HCT116 (cell line): Measurements from ENCODE around the gene GALNT17. TPM values are rescaled to one million over a fixed set of nuclear protein-coding genes. Genes with fewer than 3 reads are reported as not detected.

Source experiments
- ATAC-seq: fragments of 200-7000 bp; cut with Tn5 transposase; 2 replicates; pipeline ENCODE4 v1.9.1; 2020; ENCODE audit warnings: mild to moderate bottlenecking, moderate library complexity
- BruUV-seq: library from RNA; stranded (reverse); fragments of 400-500 nt; replicated peaks from 2 replicates; lab custom pipeline; 2021; lab: Mats Ljungman, UMichigan
- CTCF ChIA-PET: fragments of 300-600 bp; sonication (Branson Sonifier 250); formaldehyde crosslinking; loops from one replicate; lab custom pipeline; 2021; ENCODE audit warnings: antibody characterized with exemption; lab: Charles Lee
- POLR2A ChIA-PET: fragments of 300-600, 350-600 bp; sonication (Branson Sonifier 250); formaldehyde crosslinking; loops from one replicate; lab custom pipeline; 2021; ENCODE audit warnings: antibody characterized with exemption; lab: Charles Lee
- RAD21 ChIA-PET, 2 experiments: fragments of 300-600 bp; sonication (Branson Sonifier 250); formaldehyde crosslinking; loops; one replicate each; lab custom pipeline; 2023; ENCODE audit warnings: low total read pairs in 2 of 2; ENCODE audit not compliant: uncharacterized antibody in 2 of 2, unreplicated experiment in 2 of 2, low non-redundant PET in 1 of 2; lab: Charles Lee
- DNase-seq: peaks from one replicate; pipeline ENCODE4 v3.0.0-alpha.2; 2010; ENCODE audit warnings: low read depth, low spot score
- H2AFZ ChIP-seq: fragments of 200-600 bp; shearing (Covaris generic), sonication (generic); 2 replicates; pipeline ENCODE4 v1.6.1; 2017; ENCODE audit warnings: low read depth, mixed run types, mixed read lengths, antibody characterized with exemption, low read length; ENCODE audit not compliant: poor library complexity, severe bottlenecking
- H3K27ac ChIP-seq: 2 replicates; pipeline ENCODE4 v1.5.1; 2012; ENCODE audit warnings: low read depth, low read length
- H3K27me3 ChIP-seq: fragments of 200-600 bp; sonication (generic); 2 replicates; pipeline ENCODE4 v1.6.1; 2016; ENCODE audit warnings: mixed run types, low read length, mixed read lengths; ENCODE audit not compliant: insufficient read depth
- H3K36me3 ChIP-seq, 2 experiments: fragments of 200-500 bp in 1 of 2; fragments of 200-600 bp in 1 of 2; sonication (Bioruptor generic) in 1 of 2; sonication (generic) in 1 of 2; 2 replicates each; pipeline versions ENCODE4 v1.5.1 to v1.6.1; 2014 to 2016; ENCODE audit warnings: low read length in 2 of 2, inconsistent platforms in 1 of 2, mixed read lengths in 1 of 2, mixed run types in 1 of 2; ENCODE audit not compliant: insufficient read depth in 2 of 2, control insufficient read depth in 1 of 2
- H3K4me1 ChIP-seq, 2 experiments: fragments of 200-600 bp in 1 of 2; sonication (generic) in 1 of 2; 2 replicates each; pipeline versions ENCODE4 v1.5.1 to v1.6.1; 2012 to 2017; ENCODE audit warnings: low read length in 2 of 2, inconsistent platforms in 1 of 2, mild to moderate bottlenecking in 1 of 2, mixed read lengths in 1 of 2, mixed run types in 1 of 2, moderate library complexity in 1 of 2; ENCODE audit not compliant: insufficient read depth in 2 of 2, control insufficient read depth in 1 of 2
- H3K4me2 ChIP-seq: fragments of 200-600 bp; sonication (generic); 2 replicates; pipeline ENCODE4 v1.6.1; 2017; ENCODE audit warnings: mixed run types, low read length, mixed read lengths
- H3K4me3 ChIP-seq, 2 experiments: fragments of 200-600 bp in 1 of 2; sonication (generic) in 1 of 2; replicated peaks in 1 of 2; 2 replicates each; pipeline ENCODE4 v1.5.1; 2011 to 2016; ENCODE audit warnings: low read length in 2 of 2, control low read depth in 1 of 2, low read depth in 1 of 2, mild to moderate bottlenecking in 1 of 2, mixed read lengths in 1 of 2, mixed run types in 1 of 2
- H3K79me2 ChIP-seq: fragments of 200-600 bp; sonication (generic); 2 replicates; pipeline ENCODE4 v1.6.1; 2017; ENCODE audit warnings: mild to moderate bottlenecking, mixed run types, low read length, moderate library complexity, mixed read lengths; ENCODE audit not compliant: insufficient read depth
- H3K9ac ChIP-seq: fragments of 200-600 bp; sonication (generic); 2 replicates; pipeline ENCODE4 v1.6.1; 2016; ENCODE audit warnings: low read length, mixed read lengths
- H3K9me2 ChIP-seq: fragments of 200-600 bp; sonication (generic), shearing (Covaris generic); 2 replicates; pipeline ENCODE4 v1.6.1; 2017; ENCODE audit warnings: mixed run types, mild to moderate bottlenecking, moderate library complexity; ENCODE audit not compliant: insufficient read depth
- H3K9me3 ChIP-seq, 2 experiments: fragments of 200-500 bp in 1 of 2; fragments of 200-600 bp in 1 of 2; sonication (Bioruptor generic) in 1 of 2; sonication (generic) in 1 of 2; 2 replicates each; pipeline ENCODE4 v1.6.1; 2014 to 2017; ENCODE audit warnings: low read length in 2 of 2, mixed read lengths in 2 of 2, inconsistent platforms in 1 of 2, low read depth in 1 of 2, mild to moderate bottlenecking in 1 of 2, mixed run types in 1 of 2, moderate library complexity in 1 of 2; ENCODE audit not compliant: control insufficient read depth in 1 of 2, insufficient read depth in 1 of 2
- H4K20me1 ChIP-seq: fragments of 200-600 bp; sonication (generic), shearing (Covaris generic); 2 replicates; pipeline ENCODE4 v1.6.1; 2017; ENCODE audit warnings: mixed run types, mild to moderate bottlenecking, moderate library complexity; ENCODE audit not compliant: insufficient read depth
- CEBPB ChIP-seq: IDR thresholded peaks from 2 replicates; pipeline ENCODE4 v1.6.1; 2012; ENCODE audit warnings: low read depth
- EGR1 ChIP-seq: IDR thresholded peaks from 2 replicates; pipeline ENCODE4 v1.6.1; 2012; ENCODE audit warnings: low read depth
- ELF1 ChIP-seq: IDR thresholded peaks from 2 replicates; pipeline ENCODE4 v1.6.1; 2012; ENCODE audit warnings: low read depth, borderline replicate concordance
- EZH2 ChIP-seq: fragments of 200-600 bp; sonication (generic); IDR thresholded peaks from 2 replicates; pipeline ENCODE4 v1.6.1; 2017; ENCODE audit warnings: antibody characterized with exemption, mixed run types
- EZH2phosphoT487 ChIP-seq: fragments of 200-600 bp; IDR thresholded peaks from 2 replicates; pipeline ENCODE4 v1.6.1; 2018; ENCODE audit warnings: antibody characterized with exemption, borderline replicate concordance
- FOSL1 ChIP-seq: IDR thresholded peaks from 2 replicates; pipeline ENCODE4 v1.6.1; 2012; ENCODE audit warnings: low read depth
- JUND ChIP-seq: IDR thresholded peaks from 2 replicates; pipeline ENCODE4 v1.6.1; 2012
- POLR2AphosphoS5 ChIP-seq: IDR thresholded peaks from 2 replicates; pipeline ENCODE4 v1.6.1; 2011; ENCODE audit warnings: mild to moderate bottlenecking, low read depth, low read length, moderate library complexity
- SIN3A ChIP-seq: IDR thresholded peaks from 2 replicates; pipeline ENCODE4 v1.6.1; 2012; ENCODE audit warnings: low read depth
- SP1 ChIP-seq: IDR thresholded peaks from 2 replicates; pipeline ENCODE4 v1.6.1; 2012; ENCODE audit warnings: low read depth
- SRF ChIP-seq: IDR thresholded peaks from 2 replicates; pipeline ENCODE4 v1.6.1; 2012; ENCODE audit warnings: low read depth
- TCF7L2 ChIP-seq: IDR thresholded peaks from 2 replicates; pipeline ENCODE4 v1.7.0; 2011; ENCODE audit warnings: borderline replicate concordance, inconsistent platforms; ENCODE audit not compliant: insufficient read depth, insufficient read length; ENCODE audit errors: extremely low read depth
- YY1 ChIP-seq: IDR thresholded peaks from 2 replicates; pipeline ENCODE4 v1.6.1; 2011; ENCODE audit warnings: low read length, low read depth, moderate library complexity, mild to moderate bottlenecking; ENCODE audit not compliant: insufficient replicate concordance; ENCODE audit errors: extremely low read depth
- ZFX ChIP-seq: fragments of 450-650 bp; IDR thresholded peaks from 2 replicates; pipeline ENCODE4 v1.6.1; 2017
- ZNF274 ChIP-seq: fragments of 200-500 bp; sonication (Bioruptor generic); IDR thresholded peaks from 2 replicates; pipeline ENCODE4 v1.6.1; 2014; ENCODE audit warnings: mild to moderate bottlenecking, low read depth, low read length, inconsistent platforms
- intact Hi-C: fragments of 100-400 bp; cut with micrococcal nuclease; formaldehyde crosslinking; loops from 2 replicates; pipeline ENCODE4 v1.10.0; 2022
- total RNA-seq: library from RNA; stranded (reverse); gene quantifications from one replicate; pipeline ENCODE4 v1.2.1, GENCODE V29; 2021; ENCODE audit not compliant: unreplicated experiment
- TF ChIP-seq, protein P1 (sequence below): IDR thresholded peaks from 2 replicates; pipeline ENCODE4 v1.6.1; 2012; ENCODE audit warnings: low read depth
- TF ChIP-seq, protein P2 (sequence below): IDR thresholded peaks from 2 replicates; pipeline ENCODE4 v1.6.1; 2012
- TF ChIP-seq, protein P3 (sequence below): IDR thresholded peaks from 2 replicates; pipeline ENCODE4 v1.6.1; 2012
- TF ChIP-seq, protein P4 (sequence below), 3 experiments: fragments of 200-600 bp in 1 of 3; sonication (generic) in 1 of 3; IDR thresholded peaks in 2 of 3; conservative IDR thresholded peaks in 1 of 3; 2 replicates each; pipeline ENCODE4 v1.5.1; 2012 to 2017; ENCODE audit warnings: low read depth in 2 of 3, low read length in 2 of 3, antibody characterized with exemption in 1 of 3, borderline replicate concordance in 1 of 3, control low read depth in 1 of 3, mild to moderate bottlenecking in 1 of 3, mixed read lengths in 1 of 3, mixed run types in 1 of 3, moderate library complexity in 1 of 3; ENCODE audit not compliant: insufficient read depth in 1 of 3

The GALNT17 gene
- total RNA-seq, 1 experiment from 2014 or later, result not detected

DNA sequence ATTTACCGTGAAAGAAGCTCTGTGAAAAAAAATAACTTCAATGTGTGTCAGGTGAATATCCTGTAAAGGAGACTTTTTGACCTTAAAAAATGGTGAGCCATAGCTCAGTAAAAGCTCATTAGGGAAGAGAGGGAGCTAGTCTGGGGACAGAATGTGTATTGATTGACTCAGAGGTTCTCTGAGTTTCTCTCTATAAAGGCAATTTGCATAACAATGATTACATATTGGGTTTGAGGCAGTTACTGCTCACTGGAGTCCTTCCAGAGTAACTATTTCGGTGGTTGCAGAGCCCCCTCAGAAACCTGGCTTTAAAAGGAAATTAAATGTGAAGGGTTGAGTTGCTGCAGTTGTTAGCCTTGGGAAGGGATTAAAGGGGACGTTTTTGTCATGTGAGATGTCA is 181.6 kb downstream of the GALNT17 start:
- no peak for ATAC-seq
- CTCF ChIA-PET, result no interaction called here

More for the DNA sequence above, 181.6 kb downstream of the GALNT17 start:
- no peak for DNase-seq
- no peak overlapping the region for H3K4me3 ChIP-seq
- H3K9me3 ChIP-seq, result peaks cover 15 to 25% of the 10 kb centered on the region in 2 experiments; a peak in 2 of 4 replicates
- H3K4me2 ChIP-seq, result no peak overlapping the region
- no peaks in the 10 kb centered on the region for H4K20me1 ChIP-seq
- no peak overlapping the region for H2AFZ ChIP-seq
- TF ChIP-seq, protein P1, sequence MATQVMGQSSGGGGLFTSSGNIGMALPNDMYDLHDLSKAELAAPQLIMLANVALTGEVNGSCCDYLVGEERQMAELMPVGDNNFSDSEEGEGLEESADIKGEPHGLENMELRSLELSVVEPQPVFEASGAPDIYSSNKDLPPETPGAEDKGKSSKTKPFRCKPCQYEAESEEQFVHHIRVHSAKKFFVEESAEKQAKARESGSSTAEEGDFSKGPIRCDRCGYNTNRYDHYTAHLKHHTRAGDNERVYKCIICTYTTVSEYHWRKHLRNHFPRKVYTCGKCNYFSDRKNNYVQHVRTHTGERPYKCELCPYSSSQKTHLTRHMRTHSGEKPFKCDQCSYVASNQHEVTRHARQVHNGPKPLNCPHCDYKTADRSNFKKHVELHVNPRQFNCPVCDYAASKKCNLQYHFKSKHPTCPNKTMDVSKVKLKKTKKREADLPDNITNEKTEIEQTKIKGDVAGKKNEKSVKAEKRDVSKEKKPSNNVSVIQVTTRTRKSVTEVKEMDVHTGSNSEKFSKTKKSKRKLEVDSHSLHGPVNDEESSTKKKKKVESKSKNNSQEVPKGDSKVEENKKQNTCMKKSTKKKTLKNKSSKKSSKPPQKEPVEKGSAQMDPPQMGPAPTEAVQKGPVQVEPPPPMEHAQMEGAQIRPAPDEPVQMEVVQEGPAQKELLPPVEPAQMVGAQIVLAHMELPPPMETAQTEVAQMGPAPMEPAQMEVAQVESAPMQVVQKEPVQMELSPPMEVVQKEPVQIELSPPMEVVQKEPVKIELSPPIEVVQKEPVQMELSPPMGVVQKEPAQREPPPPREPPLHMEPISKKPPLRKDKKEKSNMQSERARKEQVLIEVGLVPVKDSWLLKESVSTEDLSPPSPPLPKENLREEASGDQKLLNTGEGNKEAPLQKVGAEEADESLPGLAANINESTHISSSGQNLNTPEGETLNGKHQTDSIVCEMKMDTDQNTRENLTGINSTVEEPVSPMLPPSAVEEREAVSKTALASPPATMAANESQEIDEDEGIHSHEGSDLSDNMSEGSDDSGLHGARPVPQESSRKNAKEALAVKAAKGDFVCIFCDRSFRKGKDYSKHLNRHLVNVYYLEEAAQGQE, result no peak
- no peak for TF ChIP-seq FOSL1
- no peak for TF ChIP-seq TCF7L2
- no peak for TF ChIP-seq SIN3A
- TF ChIP-seq, protein P2, sequence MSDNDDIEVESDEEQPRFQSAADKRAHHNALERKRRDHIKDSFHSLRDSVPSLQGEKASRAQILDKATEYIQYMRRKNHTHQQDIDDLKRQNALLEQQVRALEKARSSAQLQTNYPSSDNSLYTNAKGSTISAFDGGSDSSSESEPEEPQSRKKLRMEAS, result no peak
- TF ChIP-seq ZFX, result no peak
- no peak for TF ChIP-seq ZNF274
- no peak for TF ChIP-seq EZH2phosphoT487
- TF ChIP-seq JUND, result no peak
- no peak for TF ChIP-seq YY1
- no peak for TF ChIP-seq SRF
- no peak for TF ChIP-seq CEBPB
- no peak for TF ChIP-seq EGR1
- TF ChIP-seq, protein P3, sequence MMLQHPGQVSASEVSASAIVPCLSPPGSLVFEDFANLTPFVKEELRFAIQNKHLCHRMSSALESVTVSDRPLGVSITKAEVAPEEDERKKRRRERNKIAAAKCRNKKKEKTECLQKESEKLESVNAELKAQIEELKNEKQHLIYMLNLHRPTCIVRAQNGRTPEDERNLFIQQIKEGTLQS, result no peak
- TF ChIP-seq ELF1, result no peak
- TF ChIP-seq SP1, result no peak
- no peak for TF ChIP-seq EZH2
- TF ChIP-seq, protein P4, sequence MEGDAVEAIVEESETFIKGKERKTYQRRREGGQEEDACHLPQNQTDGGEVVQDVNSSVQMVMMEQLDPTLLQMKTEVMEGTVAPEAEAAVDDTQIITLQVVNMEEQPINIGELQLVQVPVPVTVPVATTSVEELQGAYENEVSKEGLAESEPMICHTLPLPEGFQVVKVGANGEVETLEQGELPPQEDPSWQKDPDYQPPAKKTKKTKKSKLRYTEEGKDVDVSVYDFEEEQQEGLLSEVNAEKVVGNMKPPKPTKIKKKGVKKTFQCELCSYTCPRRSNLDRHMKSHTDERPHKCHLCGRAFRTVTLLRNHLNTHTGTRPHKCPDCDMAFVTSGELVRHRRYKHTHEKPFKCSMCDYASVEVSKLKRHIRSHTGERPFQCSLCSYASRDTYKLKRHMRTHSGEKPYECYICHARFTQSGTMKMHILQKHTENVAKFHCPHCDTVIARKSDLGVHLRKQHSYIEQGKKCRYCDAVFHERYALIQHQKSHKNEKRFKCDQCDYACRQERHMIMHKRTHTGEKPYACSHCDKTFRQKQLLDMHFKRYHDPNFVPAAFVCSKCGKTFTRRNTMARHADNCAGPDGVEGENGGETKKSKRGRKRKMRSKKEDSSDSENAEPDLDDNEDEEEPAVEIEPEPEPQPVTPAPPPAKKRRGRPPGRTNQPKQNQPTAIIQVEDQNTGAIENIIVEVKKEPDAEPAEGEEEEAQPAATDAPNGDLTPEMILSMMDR (IDR thresholded peaks at IDR 0.05 in 2 of 3, conservative IDR thresholded peaks at IDR 0.05 in 1 of 3; ENCODE audit: borderline replicate concordance in 1 of 3, insufficient read depth in 1 of 3, low read depth in 2 of 3, low read length in 2 of 3), result no peak
- no peak for TF ChIP-seq POLR2AphosphoS5
- no peaks in the 10 kb centered on the region for H3K36me3 ChIP-seq
- intact Hi-C loops, result no loop called here
- ChIA-PET RAD21 (no interaction called here), POLR2A (no interaction called here)
- no peaks in the 10 kb centered on the region for H3K4me1 ChIP-seq
- no peaks in the 10 kb centered on the region for H3K27me3 ChIP-seq
- H3K9ac ChIP-seq, result no peak overlapping the region
- BruUV-seq, result no TSS peak
- H3K9me2 ChIP-seq, result no peaks in the 10 kb centered on the region
- no peaks in the 10 kb centered on the region for H3K79me2 ChIP-seq
- H3K27ac ChIP-seq, result no peak overlapping the region
